KOPT-K1 (cell line): ENCODE results near the gene FHL3.
A peak's percentile ranks its signal among the peaks of the same experiment; 100 is the strongest.

Experiments used
- H3K27ac ChIP-seq: fragments of 200-600 bp; sonication (generic); 2 replicates; pipeline ENCODE4 v1.5.1; 2016; ENCODE audit warnings: antibody characterized with exemption, mild to moderate bottlenecking, low read depth, low read length; ENCODE audit not compliant: poor library complexity, severe bottlenecking
- H3K36me3 ChIP-seq: fragments of 200-600 bp; sonication (generic); 2 replicates; pipeline ENCODE4 v1.5.1; 2017; ENCODE audit warnings: antibody characterized with exemption, mild to moderate bottlenecking, low read length, moderate library complexity; ENCODE audit not compliant: insufficient read depth
- H3K9me3 ChIP-seq: fragments of 200-600 bp; sonication (generic); 2 replicates; pipeline ENCODE4 v1.5.1; 2017; ENCODE audit warnings: antibody characterized with exemption, low read length, mild to moderate bottlenecking; ENCODE audit not compliant: insufficient read depth, poor library complexity, severe bottlenecking

Gene FHL3

GRCh38 chr1:38009088-38009840, 4.0 kb upstream of the FHL3 start:
- H3K27ac ChIP-seq = peak overlapping the region; percentile 71
- H3K9me3 ChIP-seq = no peaks in the 10 kb centered on the region
- H3K36me3 ChIP-seq = peaks cover 4% of the 10 kb centered on the region

- Histone ChIP-seq H3K27ac (no peak overlapping the region), H3K9me3 (no peaks in the 10 kb centered on the region), H3K36me3 (no peaks in the 10 kb centered on the region)
Observed at GRCh38 chr1:38006008-38006828, 904 bp upstream of the FHL3 start.

- Histone ChIP-seq H3K27ac (peak overlapping the region; percentile 41), H3K36me3 (no peaks in the 10 kb centered on the region)
Observed at GRCh38 chr1:38004284-38005108, 818 bp downstream of the FHL3 start.

GRCh38 chr1:38003261-38004250, 1.8 kb downstream of the FHL3 start:
- Histone ChIP-seq H3K9me3 (no peaks in the 10 kb centered on the region), H3K27ac (no peak overlapping the region), H3K36me3 (peaks cover under 1% of the 10 kb centered on the region; the same call in 1 of the 2 replicates)

More at GRCh38 chr1:38004284-38005108, 818 bp downstream of the FHL3 start:
- H3K9me3 ChIP-seq = no peaks in the 10 kb centered on the region

DNA sequence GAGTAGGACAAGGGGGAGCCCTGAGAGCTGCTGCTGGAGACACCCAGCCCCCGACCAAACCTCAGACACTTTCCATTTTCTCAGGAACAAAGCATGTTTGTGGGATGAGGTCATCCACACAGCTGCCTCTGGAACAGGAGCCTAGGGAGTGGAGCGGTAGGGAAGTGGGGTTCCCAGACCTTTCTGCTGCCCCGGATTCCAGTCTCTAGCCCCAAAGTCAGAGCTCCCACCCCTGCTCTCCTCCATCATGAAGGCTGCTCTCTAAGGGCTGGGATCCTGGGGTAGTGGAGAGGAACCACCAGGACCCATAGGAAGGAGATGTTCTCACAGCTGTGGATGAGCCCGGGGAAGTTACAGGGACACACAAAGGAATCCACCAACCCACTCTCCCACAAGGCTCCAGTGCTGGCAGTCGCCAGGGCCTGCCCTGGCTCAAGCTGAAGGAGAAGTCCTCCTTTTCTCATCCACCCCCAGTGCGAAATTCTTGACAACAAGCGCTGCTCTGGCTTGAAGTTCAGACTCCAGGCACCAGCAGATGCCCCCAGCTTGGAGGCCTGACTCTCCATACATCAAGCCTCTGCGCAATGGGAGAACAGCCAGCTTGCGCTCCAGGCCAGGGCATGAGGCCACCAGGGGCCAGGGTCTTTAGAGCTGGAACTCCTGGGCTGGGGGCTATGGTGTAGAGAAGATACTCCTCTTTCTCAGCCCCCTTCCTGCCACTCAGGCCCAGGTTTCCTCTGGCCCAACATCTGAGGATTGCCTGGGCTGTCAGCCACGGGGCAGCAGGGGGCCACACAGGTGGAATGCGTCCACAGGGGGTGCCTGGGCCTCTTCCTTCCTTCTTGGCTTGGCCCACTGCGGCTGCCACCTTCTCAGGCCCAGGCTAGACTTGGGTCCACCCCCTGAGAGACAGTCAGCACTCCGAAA, 4.5 kb downstream of the FHL3 start:
- no peaks in the 10 kb centered on the region for H3K9me3 ChIP-seq
- H3K27ac ChIP-seq = no peak overlapping the region
- H3K36me3 ChIP-seq = peaks cover 14% of the 10 kb centered on the region; the same call in 1 of the 2 replicates

GRCh38 chr1:38000233-38000528, 5.1 kb downstream of the FHL3 start:
- peaks cover 14% of the 10 kb centered on the region; the same call in 1 of the 2 replicates for H3K36me3 ChIP-seq
- no peaks in the 10 kb centered on the region for H3K9me3 ChIP-seq
- H3K27ac ChIP-seq = no peak overlapping the region

- Histone ChIP-seq H3K27ac (no peak overlapping the region), H3K9me3 (no peaks in the 10 kb centered on the region), H3K36me3 (peaks cover 14% of the 10 kb centered on the region; the same call in 1 of the 2 replicates)
Observed at GRCh38 chr1:37999430-38000232, 5.7 kb downstream of the FHL3 start.

GRCh38 chr1:37998913-37999429, 6.3 kb downstream of the FHL3 start:
- Histone ChIP-seq H3K36me3 (peaks cover 14% of the 10 kb centered on the region; the same call in 1 of the 2 replicates), H3K9me3 (no peaks in the 10 kb centered on the region), H3K27ac (no peak overlapping the region)

DNA sequence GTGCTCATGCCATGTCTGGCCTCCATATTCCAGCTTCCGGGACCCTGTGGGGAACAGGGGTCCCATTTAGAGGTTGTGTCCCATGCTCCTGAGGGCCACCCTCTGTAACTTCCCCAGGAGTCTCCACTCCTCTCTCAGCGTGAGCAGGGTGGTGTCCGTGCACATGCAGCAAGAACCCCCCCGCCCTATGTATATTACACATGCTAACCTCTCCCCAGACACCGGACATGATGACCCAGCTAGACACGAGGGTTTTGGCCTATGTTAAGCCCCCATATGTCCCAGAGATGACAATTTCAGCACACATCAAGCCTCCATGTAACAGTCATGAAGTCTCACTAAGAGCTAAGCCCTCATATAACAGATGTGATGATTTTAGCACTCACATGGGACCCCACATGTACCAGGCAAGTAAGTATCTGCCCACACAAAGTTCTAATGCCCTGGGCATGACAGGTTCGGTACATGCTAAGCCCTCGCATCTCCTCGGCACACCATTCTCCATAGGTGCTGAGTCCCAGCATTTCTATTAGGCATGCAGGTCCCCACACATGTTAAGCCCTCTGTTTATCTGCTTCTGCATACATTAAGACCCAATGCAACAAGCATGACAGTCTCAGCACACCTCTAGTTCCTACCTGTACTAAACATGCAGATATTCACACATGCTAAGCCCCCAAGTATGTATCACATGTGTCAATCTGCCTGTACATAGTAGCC, 7.1 kb downstream of the FHL3 start:
- no peaks in the 10 kb centered on the region for H3K9me3 ChIP-seq
- H3K36me3 ChIP-seq = peaks cover 14% of the 10 kb centered on the region; the same call in 1 of the 2 replicates
- no peak overlapping the region for H3K27ac ChIP-seq

GRCh38 chr1:37997256-37998088, 7.8 kb downstream of the FHL3 start:
- Histone ChIP-seq H3K36me3 (peaks cover 14% of the 10 kb centered on the region; the same call in 1 of the 2 replicates), H3K27ac (no peak overlapping the region), H3K9me3 (no peaks in the 10 kb centered on the region)

GRCh38 chr1:37995751-37996345, 9.5 kb downstream of the FHL3 start:
- H3K36me3 ChIP-seq = peaks cover 14% of the 10 kb centered on the region; the same call in 1 of the 2 replicates
- no peaks in the 10 kb centered on the region for H3K9me3 ChIP-seq
- no peak overlapping the region for H3K27ac ChIP-seq
